Smooth muscle cell (in vitro differentiated cells): Measurements from ENCODE around the gene VDR. TPM values are rescaled to one million over a fixed set of nuclear protein-coding genes. Genes with fewer than 3 reads are reported as not detected.

Experiments used
- DNase-seq: peaks from one replicate; lab custom pipeline; 2025; ENCODE audit not compliant: unreplicated experiment; lab: John Stamatoyannopoulos, UW
- H2AFZ ChIP-seq: fragments of 200-600 bp; sonication (generic); 2 replicates; pipeline ENCODE4 v1.6.0; 2016; ENCODE audit warnings: antibody characterized with exemption, low read depth, mild to moderate bottlenecking
- H3F3A ChIP-seq: fragments of 200-600 bp; sonication (generic); 2 replicates; pipeline ENCODE4 v1.6.0; 2017; ENCODE audit warnings: antibody characterized with exemption, low read depth
- H3K27ac ChIP-seq: fragments of 200-600 bp; sonication (generic); 2 replicates; pipeline ENCODE4 v1.5.1; 2016; ENCODE audit warnings: low read depth, mild to moderate bottlenecking
- H3K27me3 ChIP-seq: fragments of 200-600 bp; sonication (generic); 2 replicates; pipeline ENCODE4 v1.6.1; 2016; ENCODE audit warnings: low read depth, mild to moderate bottlenecking
- H3K36me3 ChIP-seq: fragments of 200-600 bp; sonication (generic); 2 replicates; pipeline ENCODE4 v1.5.1; 2016; ENCODE audit warnings: low read depth
- H3K4me1 ChIP-seq: fragments of 200-600 bp; sonication (generic); 2 replicates; pipeline ENCODE4 v1.5.1; 2016; ENCODE audit warnings: low read depth
- H3K4me2 ChIP-seq: fragments of 200-600 bp; sonication (generic); 2 replicates; pipeline ENCODE4 v1.6.0; 2016; ENCODE audit warnings: mild to moderate bottlenecking
- H3K4me3 ChIP-seq: fragments of 200-600 bp; sonication (generic); 2 replicates; pipeline ENCODE4 v1.5.1; 2016; ENCODE audit warnings: mild to moderate bottlenecking
- H3K79me2 ChIP-seq: fragments of 200-600 bp; sonication (generic); 2 replicates; pipeline ENCODE4 v1.6.0; 2016; ENCODE audit warnings: low read depth, mild to moderate bottlenecking
- H3K9ac ChIP-seq: fragments of 200-600 bp; sonication (generic); 2 replicates; pipeline ENCODE4 v1.6.0; 2016; ENCODE audit warnings: low read depth
- H3K9me3 ChIP-seq: fragments of 200-600 bp; sonication (generic); replicated peaks from 2 replicates; pipeline ENCODE4 v1.5.1; 2016; ENCODE audit warnings: low read depth
- H4K20me1 ChIP-seq: fragments of 200-600 bp; sonication (generic); 2 replicates; pipeline ENCODE4 v1.6.0; 2016; ENCODE audit warnings: low read depth
- WGBS: methylation state at CpG from one replicate; pipeline ENCODE4 v1.1.7; 2016; ENCODE audit warnings: low lambda C conversion rate; 5-methylcytosine and 5-hydroxymethylcytosine counted together
- polyA plus RNA-seq: library from polyadenylated mRNA; unstranded; fragments of >200 nt; fragmentation: Nextera tagmentation; extraction: Ambion mirVana; gene quantifications from 2 replicates; pipeline ENCODE4 v1.2.1, GENCODE V29; 2016
- total RNA-seq: library from RNA; depleted of rRNA; stranded (reverse); fragments of >200 nt; gene quantifications from 2 replicates; pipeline ENCODE4 v1.2.3, GENCODE V29; 2014
- TF ChIP-seq, protein P1 (sequence below): fragments of 200-600 bp; sonication (generic); IDR thresholded peaks from 2 replicates; pipeline ENCODE4 v1.5.1; 2017; ENCODE audit warnings: borderline replicate concordance, mild to moderate bottlenecking, antibody characterized with exemption; ENCODE audit not compliant: insufficient read depth, poor library complexity, severe bottlenecking

Gene VDR
- total and polyA plus RNA-seq, 2 experiments from 2014 or later: 8.0 to 16.5 TPM

DNA sequence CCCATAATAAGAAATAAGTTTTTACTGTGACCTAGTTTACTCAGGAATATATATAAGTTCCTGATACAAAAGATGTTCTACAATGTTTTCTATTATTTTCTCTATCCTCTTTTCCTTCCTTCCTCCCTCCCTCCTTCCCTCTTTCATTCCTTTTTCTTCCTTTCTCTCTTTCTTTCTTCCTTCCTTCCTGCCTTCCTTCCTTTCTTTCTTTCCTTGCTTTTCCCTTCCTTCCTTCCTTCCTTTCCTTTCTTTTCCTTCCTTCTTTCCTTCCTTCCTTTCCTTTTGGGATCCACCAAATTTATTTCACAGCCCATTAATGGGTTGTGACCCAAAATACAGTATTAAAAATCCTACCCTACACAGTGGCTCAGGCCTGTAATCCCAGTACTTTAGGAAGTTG is 3.9 kb upstream of the VDR start:
- no peaks in the 10 kb centered on the region for H4K20me1 ChIP-seq

DNA sequence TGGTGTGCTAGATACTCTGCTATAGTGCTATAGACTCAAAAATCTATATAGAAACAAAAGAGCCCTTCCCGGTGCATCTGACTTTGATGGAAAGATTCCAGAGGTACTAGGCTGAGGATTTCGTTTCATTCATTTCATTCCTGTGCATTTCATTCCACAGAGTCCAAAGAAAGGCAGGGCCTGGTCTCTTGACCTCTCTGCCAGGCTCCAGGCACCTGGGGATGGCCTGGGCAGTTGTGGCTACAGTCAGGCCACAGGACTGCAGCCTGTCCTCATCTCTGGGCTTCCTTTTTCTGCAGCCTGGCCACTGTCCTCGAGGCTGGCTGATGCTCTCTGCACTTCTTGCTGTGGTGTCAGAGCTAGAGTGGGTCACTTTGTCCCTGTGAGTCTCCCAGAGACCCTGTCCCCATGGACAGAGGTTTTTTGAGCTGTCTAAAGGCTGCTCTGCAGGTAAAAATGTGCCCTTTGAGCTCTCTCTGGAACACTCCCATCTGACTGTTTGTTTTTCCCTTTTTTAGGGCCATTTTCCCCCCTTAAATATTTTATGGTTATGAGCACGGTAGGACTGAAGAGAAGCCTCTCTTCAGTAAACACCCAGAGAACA is 3.2 kb upstream of the VDR start:
- Histone ChIP-seq H3K9me3 (no peaks in the 10 kb centered on the region), H3K79me2 (no peaks in the 10 kb centered on the region), H3K9ac (no peak overlapping the region), H3K27ac (no peak overlapping the region), H4K20me1 (no peaks in the 10 kb centered on the region), H3K4me3 (no peak overlapping the region), H3K4me1 (peaks cover 18% of the 10 kb centered on the region), H3K36me3 (no peaks in the 10 kb centered on the region), H2AFZ (no peak overlapping the region), H3K27me3 (peaks cover 35% of the 10 kb centered on the region), H3K4me2 (no peak overlapping the region), H3F3A (peaks cover 12% of the 10 kb centered on the region)
- 72% methylated on average over 4 of the region's 4 CpGs for WGBS
- no peak for DNase-seq
- TF ChIP-seq, protein P1, sequence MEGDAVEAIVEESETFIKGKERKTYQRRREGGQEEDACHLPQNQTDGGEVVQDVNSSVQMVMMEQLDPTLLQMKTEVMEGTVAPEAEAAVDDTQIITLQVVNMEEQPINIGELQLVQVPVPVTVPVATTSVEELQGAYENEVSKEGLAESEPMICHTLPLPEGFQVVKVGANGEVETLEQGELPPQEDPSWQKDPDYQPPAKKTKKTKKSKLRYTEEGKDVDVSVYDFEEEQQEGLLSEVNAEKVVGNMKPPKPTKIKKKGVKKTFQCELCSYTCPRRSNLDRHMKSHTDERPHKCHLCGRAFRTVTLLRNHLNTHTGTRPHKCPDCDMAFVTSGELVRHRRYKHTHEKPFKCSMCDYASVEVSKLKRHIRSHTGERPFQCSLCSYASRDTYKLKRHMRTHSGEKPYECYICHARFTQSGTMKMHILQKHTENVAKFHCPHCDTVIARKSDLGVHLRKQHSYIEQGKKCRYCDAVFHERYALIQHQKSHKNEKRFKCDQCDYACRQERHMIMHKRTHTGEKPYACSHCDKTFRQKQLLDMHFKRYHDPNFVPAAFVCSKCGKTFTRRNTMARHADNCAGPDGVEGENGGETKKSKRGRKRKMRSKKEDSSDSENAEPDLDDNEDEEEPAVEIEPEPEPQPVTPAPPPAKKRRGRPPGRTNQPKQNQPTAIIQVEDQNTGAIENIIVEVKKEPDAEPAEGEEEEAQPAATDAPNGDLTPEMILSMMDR: no peak

More for the DNA sequence above, 3.9 kb upstream of the VDR start:
- no peak for DNase-seq
- Histone ChIP-seq H3K4me2 (no peak overlapping the region), H3K36me3 (no peaks in the 10 kb centered on the region), H3K4me1 (peaks cover 10% of the 10 kb centered on the region), H3K79me2 (no peaks in the 10 kb centered on the region), H3K9me3 (no peaks in the 10 kb centered on the region), H3K27me3 (peaks cover 37% of the 10 kb centered on the region), H3K27ac (no peak overlapping the region), H3K9ac (no peak overlapping the region), H3F3A (peaks cover 9% of the 10 kb centered on the region), H2AFZ (no peak overlapping the region), H3K4me3 (no peak overlapping the region)
- TF ChIP-seq, protein P1: no peak

DNA sequence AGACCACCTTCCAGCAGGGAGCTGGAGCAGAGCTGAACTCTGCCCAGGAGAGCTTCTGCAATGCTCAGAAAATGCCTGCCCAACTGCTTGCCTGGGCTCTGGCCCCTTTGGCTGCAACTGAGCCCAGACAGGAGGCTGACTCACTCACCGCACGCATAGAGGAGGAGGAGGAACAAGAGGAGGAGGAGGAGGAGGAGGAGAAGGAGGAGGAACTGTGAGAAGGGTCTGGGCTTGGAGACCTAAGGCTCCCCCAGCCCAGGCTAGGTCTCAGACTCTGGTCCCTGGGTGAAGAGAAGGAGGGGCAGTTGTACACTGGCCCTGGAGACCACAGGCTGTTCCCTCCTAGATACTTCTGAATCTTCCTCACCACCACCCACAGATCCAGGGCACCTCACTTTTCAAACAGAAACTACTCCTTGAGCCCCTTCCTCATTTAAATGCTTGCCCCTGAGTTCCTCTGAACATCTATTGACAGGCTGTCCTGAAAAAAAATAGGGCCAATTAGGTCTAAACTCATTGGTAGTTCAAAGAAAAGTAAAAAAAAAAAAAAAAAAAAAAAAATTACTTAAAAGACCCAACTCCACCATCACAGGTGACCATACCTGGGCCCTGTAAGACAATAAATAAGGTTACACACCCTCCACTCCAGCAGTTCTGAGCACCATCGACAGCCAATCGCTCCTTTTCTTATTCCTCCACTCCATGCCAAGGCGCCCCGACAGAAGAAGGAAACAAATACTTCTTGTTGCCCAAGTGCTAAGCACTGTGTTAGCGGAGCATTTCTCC is 674 bp downstream of the VDR start:
- Histone ChIP-seq H2AFZ (peak overlapping the region; percentile 76), H3K27me3 (peaks cover 35% of the 10 kb centered on the region), H3K4me3 (peak overlapping the region; percentile 71), H3K4me2 (peak overlapping the region; percentile 94), H3F3A (peaks cover 12% of the 10 kb centered on the region), H4K20me1 (peaks cover 11% of the 10 kb centered on the region), H3K36me3 (no peaks in the 10 kb centered on the region), H3K79me2 (peaks cover 2% of the 10 kb centered on the region), H3K27ac (peak overlapping the region; percentile 69), H3K9ac (peak overlapping the region; percentile 54), H3K9me3 (no peaks in the 10 kb centered on the region), H3K4me1 (peaks cover 19% of the 10 kb centered on the region)
- WGBS: 9% methylated on average over 7 of the region's 7 CpGs
- DNase-seq: no peak
- TF ChIP-seq, protein P1: no peak

DNA sequence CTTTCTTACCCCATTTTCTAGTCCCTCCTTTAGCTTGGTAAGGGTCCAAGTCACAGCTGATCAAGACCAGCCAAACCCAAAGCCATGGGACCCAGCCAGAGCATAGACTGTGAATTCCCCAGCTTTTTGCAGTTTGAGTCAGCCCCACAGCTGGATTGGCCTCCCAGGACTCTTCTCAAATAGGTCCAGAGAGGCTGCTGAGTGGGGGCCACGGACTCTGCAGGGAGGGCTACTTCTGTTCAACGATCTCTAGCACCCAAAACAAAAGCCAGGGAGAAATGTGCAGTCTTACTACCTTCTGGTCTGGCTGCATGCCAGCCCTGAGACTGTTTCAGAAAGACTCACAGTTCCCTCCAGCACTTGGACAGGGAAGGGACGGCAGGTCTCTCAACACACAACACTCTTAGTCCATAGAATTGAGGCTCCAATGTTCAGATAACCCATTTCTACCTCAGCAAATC is 1.6 kb downstream of the VDR start:
- peak overlapping the region; percentile 27 for H3K9ac ChIP-seq
- peak overlapping the region; percentile 94 for H3K4me2 ChIP-seq
- H2AFZ ChIP-seq: no peak overlapping the region
- peak overlapping the region; percentile 69 for H3K27ac ChIP-seq
- 43% methylated on average over 3 of the region's 3 CpGs for whole genome bisulfite sequencing
- peak overlapping the region; percentile 71 for H3K4me3 ChIP-seq
- DNase-seq: no peak
- peaks cover 12% of the 10 kb centered on the region for H3F3A ChIP-seq
- H3K9me3 ChIP-seq: no peaks in the 10 kb centered on the region
- TF ChIP-seq, protein P1: no peak
- H3K4me1 ChIP-seq: peaks cover 19% of the 10 kb centered on the region
- H3K36me3 ChIP-seq: no peaks in the 10 kb centered on the region
- peaks cover 31% of the 10 kb centered on the region for H3K27me3 ChIP-seq
- peaks cover 2% of the 10 kb centered on the region for H3K79me2 ChIP-seq
- peaks cover 11% of the 10 kb centered on the region for H4K20me1 ChIP-seq
